GM23338 (cell line): ENCODE measurements around the gene XCL2. TPM values are rescaled to one million over a fixed set of nuclear protein-coding genes. Genes with fewer than 3 reads are reported as not detected.
A peak's percentile ranks its signal among the peaks of the same experiment; 100 is the strongest.

Source experiments
- ATAC-seq: fragments of 200-7000 bp; cut with Tn5 transposase; 3 replicates; pipeline ENCODE4 v1.9.1; 2020
- DNase-seq: peaks from one replicate; pipeline ENCODE4 v3.0.0-alpha.2; 2015; ENCODE audit warnings: low spot score
- H2AFZ ChIP-seq: fragments of 200-600 bp; sonication (generic); 2 replicates; pipeline ENCODE4 v1.8.0; 2016; ENCODE audit warnings: antibody characterized with exemption, mild to moderate bottlenecking, moderate library complexity
- H3F3A ChIP-seq: fragments of 200-600 bp; sonication (generic); replicated peaks from 2 replicates; pipeline ENCODE4 v1.8.0; 2017; ENCODE audit warnings: antibody characterized with exemption, mixed run types, low read depth
- H3K27ac ChIP-seq: fragments of 200-600 bp; sonication (generic); 2 replicates; pipeline ENCODE4 v1.6.1; 2016; ENCODE audit warnings: low read depth
- H3K27me3 ChIP-seq: fragments of 200-600 bp; sonication (generic); 2 replicates; pipeline ENCODE4 v1.8.0; 2016; ENCODE audit warnings: mild to moderate bottlenecking, mixed run types, moderate library complexity; ENCODE audit not compliant: insufficient read depth
- H3K36me3 ChIP-seq: fragments of 200-600 bp; sonication (generic); 2 replicates; pipeline ENCODE4 v1.8.0; 2016; ENCODE audit warnings: mild to moderate bottlenecking; ENCODE audit not compliant: insufficient read depth
- H3K4me1 ChIP-seq: fragments of 200-600 bp; sonication (generic); 2 replicates; pipeline ENCODE4 v1.8.0; 2016; ENCODE audit warnings: mild to moderate bottlenecking, moderate library complexity; ENCODE audit not compliant: insufficient read depth
- H3K4me2 ChIP-seq: fragments of 200-600 bp; sonication (generic); 2 replicates; pipeline ENCODE4 v1.7.1; 2017; ENCODE audit warnings: mixed run types
- H3K4me3 ChIP-seq: fragments of 200-600 bp; sonication (generic); 2 replicates; pipeline ENCODE4 v1.6.1; 2016; ENCODE audit warnings: mixed run types
- H3K79me2 ChIP-seq: fragments of 200-600 bp; sonication (generic); replicated peaks from 2 replicates; pipeline ENCODE4 v1.8.0; 2017; ENCODE audit warnings: mild to moderate bottlenecking; ENCODE audit not compliant: insufficient read depth
- H3K9me2 ChIP-seq: fragments of 200-600 bp; sonication (generic); 2 replicates; pipeline ENCODE4 v1.8.0; 2017; ENCODE audit not compliant: insufficient read depth
- H4K20me1 ChIP-seq: fragments of 200-600 bp; sonication (generic); replicated peaks from 2 replicates; pipeline ENCODE4 v1.8.0; 2017; ENCODE audit warnings: mild to moderate bottlenecking; ENCODE audit not compliant: insufficient read depth
- H3K27ac Mint-ChIP-seq: 2 replicates; pipeline ENCODE4 v1.8.0; 2020; ENCODE audit warnings: inconsistent platforms, mild to moderate bottlenecking, moderate library complexity, mixed read lengths
- H3K27me3 Mint-ChIP-seq: 3 replicates; pipeline ENCODE4 v1.8.0; 2022; ENCODE audit warnings: low read depth, mild to moderate bottlenecking, moderate library complexity, mixed read lengths, inconsistent platforms; ENCODE audit not compliant: insufficient read depth, poor library complexity
- H3K36me3 Mint-ChIP-seq: 3 replicates; pipeline ENCODE4 v1.8.0; 2021; ENCODE audit warnings: low read depth, mild to moderate bottlenecking, inconsistent platforms, moderate library complexity, mixed read lengths
- H3K4me1 Mint-ChIP-seq: 3 replicates; pipeline ENCODE4 v1.8.0; 2020; ENCODE audit warnings: mild to moderate bottlenecking, inconsistent platforms, mixed read lengths
- H3K4me3 Mint-ChIP-seq: 3 replicates; pipeline ENCODE4 v1.8.0; 2021; ENCODE audit warnings: moderate library complexity, mild to moderate bottlenecking, inconsistent platforms, mixed read lengths
- H3K9me3 Mint-ChIP-seq: 3 replicates; pipeline ENCODE4 v1.8.0; 2020; ENCODE audit warnings: moderate library complexity, mild to moderate bottlenecking, inconsistent platforms, mixed read lengths
- CREB1 ChIP-seq: fragments of 250-450 bp; sonication (Bioruptor Pico); IDR thresholded peaks from 2 replicates; pipeline ENCODE4 v1.5.0; 2020; ENCODE audit warnings: low read depth, mild to moderate bottlenecking, moderate library complexity
- CTCF ChIP-seq, 2 experiments: fragments of 200-600 bp in 1 of 2; sonication (generic) in 1 of 2; conservative IDR thresholded peaks; 2 replicates each; pipeline versions ENCODE4 v1.5.1 to v1.6.1; 2016 to 2017; ENCODE audit warnings: antibody characterized with exemption in 2 of 2, low read depth in 2 of 2, mild to moderate bottlenecking in 2 of 2, moderate library complexity in 1 of 2
- ETS1 ChIP-seq: IDR thresholded peaks from 2 replicates; pipeline ENCODE4 v1.6.1; 2016; ENCODE audit warnings: antibody characterized with exemption
- EZH2 ChIP-seq: fragments of 200-600 bp; sonication (generic); IDR thresholded peaks from one replicate; pipeline ENCODE4 v1.8.0; 2017; ENCODE audit warnings: antibody characterized with exemption, mild to moderate bottlenecking, low read depth; ENCODE audit not compliant: unreplicated experiment
- NANOG ChIP-seq: IDR thresholded peaks from 2 replicates; pipeline ENCODE4 v1.6.1; 2016; ENCODE audit warnings: antibody characterized with exemption, borderline replicate concordance
- POLR2AphosphoS5 ChIP-seq: IDR thresholded peaks from 2 replicates; pipeline ENCODE4 v1.6.1; 2016; ENCODE audit warnings: antibody characterized with exemption, low read depth
- STAT1 ChIP-seq: IDR thresholded peaks from one replicate; pipeline ENCODE4 v1.6.1; 2016; ENCODE audit warnings: antibody characterized with exemption; ENCODE audit not compliant: unreplicated experiment
- ZNF462 ChIP-seq: fragments of 250-450 bp; sonication (Bioruptor Pico); IDR thresholded peaks from 2 replicates; pipeline ENCODE4 v1.5.0; 2020; ENCODE audit warnings: mild to moderate bottlenecking, moderate library complexity
- polyA plus RNA-seq: library from polyadenylated mRNA; unstranded; fragments of >200 nt; fragmentation: Nextera tagmentation; extraction: Ambion mirVana; gene quantifications from 2 replicates; pipeline ENCODE4 v1.2.1, GENCODE V29; 2016
- total RNA-seq: library from RNA; depleted of rRNA; stranded (reverse); fragments of >200 nt; shearing (Covaris generic); gene quantifications from 2 replicates; pipeline ENCODE4 v1.2.3, GENCODE V29; 2014

Gene XCL2
- total and polyA plus RNA-seq, 2 experiments from 2014 or later, result not detected

- TF ChIP-seq CTCF (conservative IDR thresholded peaks at IDR 0.05; ENCODE audit: low read depth in 2 of 2) (no peak), ZNF462 (no peak), STAT1 (no peak)
Observed at GRCh38 chr1:168520832-168521231, 23.0 kb downstream of the XCL2 start (continued).

GRCh38 chr1:168520052-168520751 lies 23.6 kb downstream of the XCL2 start:
- no peaks in the 10 kb centered on the region for H3K27me3 Mint-ChIP-seq
- H3F3A ChIP-seq, result no peaks in the 10 kb centered on the region
- ATAC-seq, result peak; percentile 87
- 0 out of 2 replicates have a peak, but pooled peaks cover 3% of the 10 kb centered on the region for H3K36me3 ChIP-seq
- peaks cover 3% of the 10 kb centered on the region; the same call in 1 of the 2 replicates for H3K9me2 ChIP-seq
- no peak overlapping the region for H3K4me3 ChIP-seq
- peak overlapping the region; percentile 11; the same call in 1 of the 2 replicates for H2AFZ ChIP-seq
- peaks cover 14% of the 10 kb centered on the region for H3K9me3 Mint-ChIP-seq
- H3K4me2 ChIP-seq, result no peak overlapping the region
- H3K4me1 ChIP-seq, result peaks cover 15% of the 10 kb centered on the region; the same call in 1 of the 2 replicates
- peak; percentile 25 for DNase-seq
- no peak overlapping the region for H3K4me3 Mint-ChIP-seq
- peaks cover 14% of the 10 kb centered on the region for H3K4me1 Mint-ChIP-seq
- H3K36me3 Mint-ChIP-seq, result peaks cover 8% of the 10 kb centered on the region; the same call in 2 of the 3 replicates
- H3K27ac ChIP-seq, result no peak overlapping the region
- H3K27ac Mint-ChIP-seq, result no peak overlapping the region
- no peaks in the 10 kb centered on the region for H3K27me3 ChIP-seq
- no peaks in the 10 kb centered on the region for H3K79me2 ChIP-seq
- no peaks in the 10 kb centered on the region for H4K20me1 ChIP-seq
- TF ChIP-seq CREB1, result no peak
- no peak for TF ChIP-seq EZH2
- no peak for TF ChIP-seq ETS1
- TF ChIP-seq STAT1, result no peak
- no peak for TF ChIP-seq POLR2AphosphoS5
- no peak for TF ChIP-seq NANOG
